HL-60 (cell line): ENCODE results near the gene GRM4.

Source experiments
- DNase-seq, 2 experiments: peaks; one replicate each; pipeline ENCODE4 v3.0.0-alpha.2; 2010 to 2020; ENCODE audit warnings: low read depth in 1 of 2, low spot score in 1 of 2
- H3K27ac ChIP-seq: fragments of 250-450 bp; sonication (Bioruptor Pico); replicated peaks from 2 replicates; pipeline ENCODE4 v1.5.1; 2020; ENCODE audit warnings: mild to moderate bottlenecking, moderate library complexity
- H3K27me3 ChIP-seq: fragments of 250-450 bp; sonication (Bioruptor Pico); 2 replicates; pipeline ENCODE4 v1.5.1; 2021; ENCODE audit warnings: mild to moderate bottlenecking, moderate library complexity; ENCODE audit not compliant: insufficient read depth, poor library complexity, severe bottlenecking
- H3K4me3 ChIP-seq: replicated peaks from 2 replicates; pipeline ENCODE4 v1.5.1; 2011; ENCODE audit warnings: mild to moderate bottlenecking, control low read depth, low read length; ENCODE audit not compliant: insufficient read depth
- GABPA ChIP-seq: IDR thresholded peaks from 2 replicates; pipeline ENCODE4 v1.6.1; 2012; ENCODE audit warnings: low read depth
- POLR2AphosphoS5 ChIP-seq: IDR thresholded peaks from 2 replicates; pipeline ENCODE4 v1.6.1; 2012; ENCODE audit warnings: low read depth
- REST ChIP-seq: IDR thresholded peaks from 2 replicates; pipeline ENCODE4 v1.6.1; 2012; ENCODE audit warnings: low read depth; ENCODE audit not compliant: insufficient replicate concordance
- SPI1 ChIP-seq: IDR thresholded peaks from 2 replicates; pipeline ENCODE4 v1.6.1; 2012; ENCODE audit warnings: low read depth, mild to moderate bottlenecking, borderline replicate concordance
- TF ChIP-seq, protein P1 (sequence below): IDR thresholded peaks from one replicate; pipeline ENCODE4 v1.5.1; 2011; ENCODE audit warnings: low read length, control low read depth, inconsistent platforms; ENCODE audit not compliant: insufficient read depth

GRM4 gene

DNA sequence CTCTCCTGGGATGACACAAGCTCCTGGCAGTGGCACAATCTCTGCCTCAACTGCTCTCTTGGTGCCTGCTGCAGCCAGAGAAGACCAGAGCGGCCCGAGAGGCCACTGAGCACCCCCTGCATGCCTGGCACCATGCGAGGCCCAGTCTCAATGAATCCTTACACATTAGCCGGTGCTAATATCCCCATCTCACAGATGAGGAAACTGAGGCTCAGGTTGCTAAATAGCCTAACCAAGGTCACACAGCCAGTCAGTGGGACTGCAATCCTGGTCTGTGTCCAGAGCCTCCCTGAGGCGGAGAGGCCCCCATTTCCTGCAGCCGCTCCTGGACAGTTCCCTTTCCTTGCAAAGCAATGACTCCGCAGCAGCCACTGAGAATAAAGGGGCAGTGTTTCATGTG, 81.2 kb downstream of the GRM4 start:
- no peak overlapping the region for H3K4me3 ChIP-seq
- TF ChIP-seq SPI1, result no peak
- TF ChIP-seq REST, result no peak
- TF ChIP-seq, protein P1, sequence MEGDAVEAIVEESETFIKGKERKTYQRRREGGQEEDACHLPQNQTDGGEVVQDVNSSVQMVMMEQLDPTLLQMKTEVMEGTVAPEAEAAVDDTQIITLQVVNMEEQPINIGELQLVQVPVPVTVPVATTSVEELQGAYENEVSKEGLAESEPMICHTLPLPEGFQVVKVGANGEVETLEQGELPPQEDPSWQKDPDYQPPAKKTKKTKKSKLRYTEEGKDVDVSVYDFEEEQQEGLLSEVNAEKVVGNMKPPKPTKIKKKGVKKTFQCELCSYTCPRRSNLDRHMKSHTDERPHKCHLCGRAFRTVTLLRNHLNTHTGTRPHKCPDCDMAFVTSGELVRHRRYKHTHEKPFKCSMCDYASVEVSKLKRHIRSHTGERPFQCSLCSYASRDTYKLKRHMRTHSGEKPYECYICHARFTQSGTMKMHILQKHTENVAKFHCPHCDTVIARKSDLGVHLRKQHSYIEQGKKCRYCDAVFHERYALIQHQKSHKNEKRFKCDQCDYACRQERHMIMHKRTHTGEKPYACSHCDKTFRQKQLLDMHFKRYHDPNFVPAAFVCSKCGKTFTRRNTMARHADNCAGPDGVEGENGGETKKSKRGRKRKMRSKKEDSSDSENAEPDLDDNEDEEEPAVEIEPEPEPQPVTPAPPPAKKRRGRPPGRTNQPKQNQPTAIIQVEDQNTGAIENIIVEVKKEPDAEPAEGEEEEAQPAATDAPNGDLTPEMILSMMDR, result no peak
- no peak for TF ChIP-seq POLR2AphosphoS5
- no peak for TF ChIP-seq GABPA
- H3K27ac ChIP-seq, result no peak overlapping the region
- no peak for DNase-seq
- peaks cover 3% of the 10 kb centered on the region for H3K27me3 ChIP-seq

DNA sequence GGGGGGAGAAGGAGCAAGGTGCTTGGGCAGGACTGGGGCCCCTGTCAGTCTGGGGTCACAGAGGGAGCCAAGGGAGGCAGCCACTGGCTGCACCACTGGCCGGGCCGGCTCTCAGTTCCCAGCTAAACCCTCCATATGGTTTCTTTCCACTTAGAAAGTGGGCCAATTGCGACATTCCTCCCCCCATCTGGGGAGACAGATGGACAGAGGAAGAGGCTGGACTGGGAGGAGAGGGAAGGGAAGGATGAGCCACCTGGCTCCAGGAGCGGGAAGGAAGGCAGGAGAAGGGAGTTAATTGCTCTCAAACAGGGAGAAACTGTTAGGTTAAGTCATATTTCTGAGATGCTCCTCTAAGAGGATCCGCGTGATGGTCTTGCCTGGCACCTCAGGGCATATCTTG, 82.2 kb downstream of the GRM4 start:
- DNase-seq, result no peak
- no peak overlapping the region for H3K27ac ChIP-seq
- no peak for TF ChIP-seq POLR2AphosphoS5
- TF ChIP-seq REST, result no peak
- no peak for TF ChIP-seq SPI1
- TF ChIP-seq GABPA, result no peak
- TF ChIP-seq, protein P1, result no peak
- H3K27me3 ChIP-seq, result peaks cover 3% of the 10 kb centered on the region
- H3K4me3 ChIP-seq, result no peak overlapping the region

DNA sequence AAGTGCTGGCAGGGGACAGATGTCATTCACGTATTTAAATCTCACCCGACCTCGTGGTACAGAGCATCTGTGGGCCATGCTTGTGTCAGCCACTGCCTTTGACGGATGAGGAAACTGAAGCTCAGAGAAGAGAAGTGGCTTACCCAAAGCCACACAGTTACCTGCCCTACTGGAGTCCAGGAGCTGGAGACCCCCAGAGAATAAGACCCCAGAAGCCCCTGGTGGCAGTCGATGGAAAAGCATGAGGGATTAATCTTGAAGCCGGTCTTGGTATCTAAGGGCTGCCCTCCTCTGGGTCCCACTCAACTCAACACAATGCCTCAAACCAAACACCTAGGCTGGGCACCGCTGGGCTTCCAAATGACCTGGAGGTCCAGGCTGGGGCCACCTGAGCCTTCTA, 83.1 kb downstream of the GRM4 start:
- no peak overlapping the region for H3K27ac ChIP-seq
- H3K4me3 ChIP-seq, result no peak overlapping the region
- H3K27me3 ChIP-seq, result no peaks in the 10 kb centered on the region
- DNase-seq, result no peak
- TF ChIP-seq GABPA (no peak), POLR2AphosphoS5 (no peak), SPI1 (no peak), REST (no peak)
- TF ChIP-seq, protein P1, result no peak
